H9 (cell line): Measurements from ENCODE around the gene BLMH. TPM values are rescaled to one million over a fixed set of nuclear protein-coding genes. Genes with fewer than 3 reads are reported as not detected.

Experiments used
- DNase-seq: peaks from one replicate; pipeline ENCODE4 v3.0.0-alpha.2; 2017
- H2AFZ ChIP-seq: one replicate; pipeline ENCODE4 v1.6.1; 2013; ENCODE audit warnings: mild to moderate bottlenecking, low read length, control low read depth, moderate library complexity
- H2AK5ac ChIP-seq: 2 replicates; pipeline ENCODE4 v1.6.1; 2013; ENCODE audit warnings: low read length, control low read depth, mixed read lengths; ENCODE audit not compliant: insufficient read length
- H2BK120ac ChIP-seq: one replicate; pipeline ENCODE4 v1.6.1; 2013; ENCODE audit warnings: low read depth, mild to moderate bottlenecking, low read length, control low read depth, inconsistent platforms; ENCODE audit not compliant: poor library complexity, severe bottlenecking
- H2BK12ac ChIP-seq: 2 replicates; pipeline ENCODE4 v1.6.1; 2013; ENCODE audit warnings: low read length, control low read depth, mixed read lengths, low read depth; ENCODE audit not compliant: insufficient read length
- H2BK15ac ChIP-seq: 2 replicates; pipeline ENCODE4 v1.6.1; 2013; ENCODE audit warnings: low read depth, low read length, control low read depth
- H2BK20ac ChIP-seq: one replicate; pipeline ENCODE4 v1.6.1; 2013; ENCODE audit warnings: low read depth, mild to moderate bottlenecking, low read length, control low read depth, inconsistent platforms; ENCODE audit not compliant: poor library complexity, severe bottlenecking
- H2BK5ac ChIP-seq: 2 replicates; pipeline ENCODE4 v1.6.1; 2013; ENCODE audit warnings: low read length, control low read depth, mixed read lengths; ENCODE audit not compliant: insufficient read length
- H3K14ac ChIP-seq: 2 replicates; pipeline ENCODE4 v1.6.1; 2013; ENCODE audit warnings: low read length, control low read depth; ENCODE audit not compliant: insufficient read depth
- H3K18ac ChIP-seq: 2 replicates; pipeline ENCODE4 v1.6.1; 2013; ENCODE audit warnings: low read depth, mild to moderate bottlenecking, mixed read lengths, low read length, control low read depth; ENCODE audit not compliant: insufficient read length
- H3K23ac ChIP-seq: 2 replicates; pipeline ENCODE4 v1.6.1; 2013; ENCODE audit warnings: low read length, control low read depth, mixed read lengths, low read depth; ENCODE audit not compliant: insufficient read length
- H3K23me2 ChIP-seq: 2 replicates; pipeline ENCODE4 v1.6.1; 2013; ENCODE audit warnings: low read depth, mild to moderate bottlenecking, mixed read lengths, low read length, control low read depth; ENCODE audit not compliant: insufficient read length, poor library complexity, severe bottlenecking
- H3K27ac ChIP-seq: 2 replicates; pipeline ENCODE4 v1.5.1; 2013; ENCODE audit warnings: low read length, control low read depth, mixed read lengths, low read depth; ENCODE audit not compliant: insufficient read length
- H3K27me3 ChIP-seq: 2 replicates; pipeline ENCODE4 v1.6.1; 2013; ENCODE audit warnings: low read length, control low read depth, inconsistent platforms; ENCODE audit not compliant: insufficient read depth
- H3K4ac ChIP-seq: 2 replicates; pipeline ENCODE4 v1.6.1; 2013; ENCODE audit warnings: low read depth, mild to moderate bottlenecking, control low read depth, inconsistent platforms, low read length, moderate library complexity
- H3K4me1 ChIP-seq: 2 replicates; pipeline ENCODE4 v1.6.1; 2013; ENCODE audit warnings: low read length, control low read depth, inconsistent platforms; ENCODE audit not compliant: insufficient read depth
- H3K4me2 ChIP-seq: 2 replicates; pipeline ENCODE4 v1.6.1; 2013; ENCODE audit warnings: low read length, control low read depth, mixed read lengths; ENCODE audit not compliant: insufficient read length, insufficient read depth
- H3K56ac ChIP-seq: 2 replicates; pipeline ENCODE4 v1.6.1; 2013; ENCODE audit warnings: low read depth, mild to moderate bottlenecking, mixed read lengths, low read length, control low read depth; ENCODE audit not compliant: insufficient read length
- H3K79me1 ChIP-seq: 2 replicates; pipeline ENCODE4 v1.6.1; 2013; ENCODE audit warnings: low read depth, mild to moderate bottlenecking, moderate library complexity, low read length, control low read depth, inconsistent platforms; ENCODE audit not compliant: insufficient read depth, poor library complexity, severe bottlenecking
- H3K79me2 ChIP-seq: 2 replicates; pipeline ENCODE4 v1.6.1; 2013; ENCODE audit warnings: low read length, control low read depth, inconsistent platforms; ENCODE audit not compliant: insufficient read depth
- H3K9ac ChIP-seq: 2 replicates; pipeline ENCODE4 v1.6.1; 2013; ENCODE audit warnings: low read length, control low read depth, mixed read lengths; ENCODE audit not compliant: insufficient read length; ENCODE audit errors: extremely low read depth
- H3K9me3 ChIP-seq: one replicate; pipeline ENCODE4 v1.6.1; 2013; ENCODE audit warnings: low read depth, low read length, inconsistent platforms; ENCODE audit not compliant: control insufficient read depth
- H3T11ph ChIP-seq: one replicate; pipeline ENCODE4 v1.6.1; 2013; ENCODE audit warnings: mild to moderate bottlenecking, low read length, control low read depth, inconsistent platforms
- H4K20me1 ChIP-seq: one replicate; pipeline ENCODE4 v1.6.1; 2013; ENCODE audit not compliant: control insufficient read depth, insufficient read length, insufficient read depth
- H4K5ac ChIP-seq: 2 replicates; pipeline ENCODE4 v1.6.1; 2013; ENCODE audit warnings: low read depth, mild to moderate bottlenecking, mixed read lengths, low read length, control low read depth; ENCODE audit not compliant: insufficient read length
- H4K8ac ChIP-seq: replicated peaks from 2 replicates; pipeline ENCODE4 v1.6.1; 2013; ENCODE audit warnings: low read length, control low read depth, mixed read lengths, low read depth; ENCODE audit not compliant: insufficient read length
- H4K91ac ChIP-seq: 2 replicates; pipeline ENCODE4 v1.6.1; 2013; ENCODE audit warnings: low read depth, mild to moderate bottlenecking, moderate library complexity, mixed read lengths, low read length, control low read depth; ENCODE audit not compliant: insufficient read length
- H3K27ac Mint-ChIP-seq, 3 experiments: 2 replicates in 2 of 3; 3 replicates in 1 of 3; pipeline ENCODE4 v1.8.0; 2020 to 2021; ENCODE audit warnings: mixed read lengths in 3 of 3, mild to moderate bottlenecking in 1 of 3, moderate library complexity in 1 of 3
- H3K27me3 Mint-ChIP-seq: 2 replicates; pipeline ENCODE4 v1.8.0; 2021; ENCODE audit warnings: low read depth, mild to moderate bottlenecking, moderate library complexity, mixed read lengths
- H3K36me3 Mint-ChIP-seq, 3 experiments: 2 replicates in 2 of 3; 3 replicates in 1 of 3; pipeline ENCODE4 v1.8.0; 2020 to 2021; ENCODE audit warnings: low read depth in 3 of 3, mixed read lengths in 3 of 3; ENCODE audit not compliant: insufficient read depth in 1 of 3
- H3K4me1 Mint-ChIP-seq, 2 experiments: 2 replicates each; pipeline ENCODE4 v1.8.0; 2020; ENCODE audit warnings: mixed read lengths in 2 of 2
- H3K4me3 Mint-ChIP-seq, 2 experiments: 2 replicates in 1 of 2; 3 replicates in 1 of 2; pipeline ENCODE4 v1.8.0; 2020 to 2021; ENCODE audit warnings: mild to moderate bottlenecking in 2 of 2, mixed read lengths in 2 of 2, moderate library complexity in 1 of 2
- H3K9me3 Mint-ChIP-seq, 2 experiments: 2 replicates in 1 of 2; 3 replicates in 1 of 2; pipeline ENCODE4 v1.8.0; 2020; ENCODE audit warnings: mild to moderate bottlenecking in 2 of 2, mixed read lengths in 2 of 2, moderate library complexity in 1 of 2
- WGBS: extraction: QIAGEN DNeasy Blood & Tissue Kit; methylation state at CpG from one replicate; pipeline ENCODE4 v1.1.7; 2013; ENCODE audit warnings: missing lambda C conversion rate, low lambda C conversion rate, mixed read lengths; ENCODE audit not compliant: insufficient read length; ENCODE audit errors: extremely low coverage; 5-methylcytosine and 5-hydroxymethylcytosine counted together
- total RNA-seq: library from RNA; stranded (reverse); gene quantifications from 2 replicates; pipeline ENCODE4 v1.2.1, GENCODE V29; 2021
- TF ChIP-seq, protein P1 (sequence below): fragments of 200-600 bp; sonication (generic); conservative IDR thresholded peaks from 3 replicates; pipeline ENCODE4 v1.8.0; 2021; ENCODE audit warnings: antibody characterized with exemption, mild to moderate bottlenecking

Gene BLMH
- total RNA-seq, 1 experiment from 2014 or later, result 74.7 TPM

DNA sequence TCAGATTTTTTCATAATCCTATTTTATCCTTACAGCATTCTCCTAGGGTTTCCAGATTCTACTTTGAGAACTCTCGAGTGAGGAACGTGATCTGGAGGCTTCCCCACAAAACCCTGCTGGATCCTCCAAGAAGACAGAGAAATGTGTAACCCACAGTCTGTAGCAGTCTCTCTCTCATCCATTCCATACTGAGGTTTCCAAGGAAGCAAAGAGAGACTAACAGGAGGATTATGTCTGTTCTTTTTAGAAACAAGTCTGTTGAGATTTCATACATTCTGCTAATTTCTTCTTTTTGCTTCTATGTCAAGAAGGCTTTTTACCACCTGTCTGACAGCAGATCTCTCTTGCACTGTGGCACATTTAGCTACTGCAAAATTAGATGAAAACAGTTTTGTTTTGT, 23.4 kb upstream of the BLMH start:
- no peaks in the 10 kb centered on the region for H3K4me1 Mint-ChIP-seq
- Histone ChIP-seq H3K27me3 (no peaks in the 10 kb centered on the region), H2AK5ac (no peak overlapping the region), H3K18ac (no peak overlapping the region), H3K23me2 (no peaks in the 10 kb centered on the region), H2BK15ac (no peak overlapping the region), H3K4me1 (no peaks in the 10 kb centered on the region), H3K4ac (no peak overlapping the region), H3K9me3 (no peaks in the 10 kb centered on the region), H2BK12ac (no peak overlapping the region), H3T11ph (no peak overlapping the region), H3K56ac (no peak overlapping the region), H2AFZ (no peak overlapping the region), H4K91ac (no peak overlapping the region), H3K9ac (no peak overlapping the region), H3K4me2 (no peak overlapping the region), H2BK120ac (no peak overlapping the region), H4K8ac (no peak overlapping the region), H2BK5ac (no peak overlapping the region), H3K14ac (no peak overlapping the region), H2BK20ac (no peak overlapping the region), H3K79me2 (no peaks in the 10 kb centered on the region), H3K23ac (no peak overlapping the region), H4K20me1 (no peaks in the 10 kb centered on the region), H3K27ac (no peak overlapping the region), H3K79me1 (no peaks in the 10 kb centered on the region), H4K5ac (no peak overlapping the region)
- H3K4me3 Mint-ChIP-seq, result no peak overlapping the region
- no CpG with 5 or more reads among the region's 2 CpGs for WGBS
- H3K9me3 Mint-ChIP-seq, result no peaks in the 10 kb centered on the region
- no peak overlapping the region for H3K27ac Mint-ChIP-seq
- TF ChIP-seq, protein P1, sequence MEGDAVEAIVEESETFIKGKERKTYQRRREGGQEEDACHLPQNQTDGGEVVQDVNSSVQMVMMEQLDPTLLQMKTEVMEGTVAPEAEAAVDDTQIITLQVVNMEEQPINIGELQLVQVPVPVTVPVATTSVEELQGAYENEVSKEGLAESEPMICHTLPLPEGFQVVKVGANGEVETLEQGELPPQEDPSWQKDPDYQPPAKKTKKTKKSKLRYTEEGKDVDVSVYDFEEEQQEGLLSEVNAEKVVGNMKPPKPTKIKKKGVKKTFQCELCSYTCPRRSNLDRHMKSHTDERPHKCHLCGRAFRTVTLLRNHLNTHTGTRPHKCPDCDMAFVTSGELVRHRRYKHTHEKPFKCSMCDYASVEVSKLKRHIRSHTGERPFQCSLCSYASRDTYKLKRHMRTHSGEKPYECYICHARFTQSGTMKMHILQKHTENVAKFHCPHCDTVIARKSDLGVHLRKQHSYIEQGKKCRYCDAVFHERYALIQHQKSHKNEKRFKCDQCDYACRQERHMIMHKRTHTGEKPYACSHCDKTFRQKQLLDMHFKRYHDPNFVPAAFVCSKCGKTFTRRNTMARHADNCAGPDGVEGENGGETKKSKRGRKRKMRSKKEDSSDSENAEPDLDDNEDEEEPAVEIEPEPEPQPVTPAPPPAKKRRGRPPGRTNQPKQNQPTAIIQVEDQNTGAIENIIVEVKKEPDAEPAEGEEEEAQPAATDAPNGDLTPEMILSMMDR, result no peak
- H3K36me3 Mint-ChIP-seq, result no peaks in the 10 kb centered on the region
- no peak for DNase-seq
- peaks cover 9% of the 10 kb centered on the region; the same call in 1 of the 2 replicates for H3K27me3 Mint-ChIP-seq
